ENCODE measurements around the gene ABHD1.

The ABHD1 gene

DNA sequence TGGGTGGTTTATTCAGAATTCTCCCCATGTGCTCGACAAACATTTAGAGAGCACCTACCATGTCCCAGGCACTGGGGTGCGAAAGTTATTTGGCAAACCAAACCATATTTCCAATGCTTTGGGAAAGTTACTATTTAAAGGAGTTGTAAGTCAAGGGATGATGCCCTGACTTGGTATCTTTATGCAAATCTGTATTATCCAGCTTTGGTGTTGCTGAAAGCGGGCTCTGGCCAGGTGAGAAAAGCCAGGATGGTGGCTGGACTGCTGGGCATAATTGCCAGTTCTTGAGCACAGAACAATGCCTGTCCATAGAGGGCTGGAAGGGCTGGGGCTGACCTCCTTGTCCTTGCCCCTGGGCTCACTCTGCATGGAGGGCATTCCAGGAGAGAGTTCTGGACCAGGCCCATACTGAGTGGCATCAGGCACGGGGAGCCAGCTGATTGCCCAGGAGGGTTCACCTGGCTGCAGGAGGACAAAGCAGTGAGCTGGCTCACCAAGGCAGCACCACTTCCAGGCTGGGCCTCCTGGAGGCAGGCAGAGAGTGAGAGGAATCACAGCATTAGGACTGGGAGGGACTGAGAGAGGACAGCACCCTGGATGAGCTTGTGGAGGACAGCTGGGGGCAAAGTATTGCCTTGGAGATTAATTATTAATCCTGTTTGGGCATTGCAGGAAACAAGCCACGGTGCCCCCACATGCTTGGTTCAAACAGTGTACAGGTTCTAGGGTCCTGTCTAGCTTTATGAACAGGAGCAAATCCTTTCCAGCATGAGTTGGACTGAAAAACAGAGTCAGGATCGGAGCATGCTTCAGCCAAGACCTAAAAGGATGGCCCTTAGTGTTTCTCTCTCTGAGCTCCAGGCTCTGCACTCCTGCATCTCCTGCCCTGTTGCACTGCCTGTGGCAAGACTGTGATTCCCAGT lies 29.9 kb upstream of the ABHD1 start (continued):
- TF ChIP-seq ZNF302 (tag by site-specific recombination; IDR thresholded peaks at IDR 0.05; ENCODE audit: low read depth): no peak
- TF ChIP-seq ZBTB17 (tag by site-specific recombination; IDR thresholded peaks at IDR 0.05): no peak
- TF ChIP-seq ZNF274 (IDR thresholded peaks at IDR 0.05; ENCODE audit: low read length): no peak
- no peak for TF ChIP-seq ZNF274 (tag by site-specific recombination; IDR thresholded peaks at IDR 0.05; ENCODE audit: borderline replicate concordance)
- no peak for TF ChIP-seq ZNF560 (tag by site-specific recombination; IDR thresholded peaks at IDR 0.05; ENCODE audit: borderline replicate concordance)

DNA sequence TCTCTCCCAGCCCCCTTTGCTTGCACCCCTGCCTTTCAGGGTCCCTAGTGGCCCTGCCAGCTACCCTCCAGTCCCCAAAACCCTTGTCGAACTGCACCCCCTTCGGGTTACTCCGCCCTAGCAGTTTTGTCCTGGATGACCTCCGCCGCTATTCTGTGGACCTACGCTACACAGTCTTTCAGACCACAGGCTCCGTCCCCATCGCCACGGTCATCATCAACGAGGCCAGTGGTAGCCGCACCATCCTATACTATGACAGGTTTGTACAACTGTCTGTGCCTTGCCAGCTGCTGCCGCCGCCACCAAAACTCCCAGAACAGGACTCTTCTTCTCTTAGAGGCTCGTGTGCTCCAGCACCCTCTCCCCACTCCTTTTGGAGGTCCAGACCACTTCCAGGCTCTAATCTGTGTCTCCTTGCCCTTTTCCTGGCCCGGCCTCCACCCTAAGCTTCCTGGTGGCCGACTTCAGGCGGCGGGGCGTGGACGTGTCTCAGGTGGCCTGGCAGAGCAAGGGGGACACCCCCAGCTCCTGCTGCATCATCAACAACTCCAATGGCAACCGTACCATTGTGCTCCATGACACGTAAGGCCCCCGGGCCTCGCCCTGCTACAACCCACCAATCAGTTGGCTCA lies 29.1 kb upstream of the ABHD1 start:
- TF ChIP-seq WT1 (tag by site-specific recombination; IDR thresholded peaks at IDR 0.05): no peak
- TF ChIP-seq ZNF214 (tag by site-specific recombination; IDR thresholded peaks at IDR 0.05; ENCODE audit: borderline replicate concordance): no peak
- no peak for TF ChIP-seq ZNF114 (tag by site-specific recombination; IDR thresholded peaks at IDR 0.05)
- TF ChIP-seq ZNF140 (tag by site-specific recombination; IDR thresholded peaks at IDR 0.05): no peak
- TF ChIP-seq ZXDB (tag by site-specific recombination; IDR thresholded peaks at IDR 0.05): no peak
- no peak for TF ChIP-seq ZNF843 (tag by site-specific recombination; IDR thresholded peaks at IDR 0.05)
- TF ChIP-seq, protein P1, sequence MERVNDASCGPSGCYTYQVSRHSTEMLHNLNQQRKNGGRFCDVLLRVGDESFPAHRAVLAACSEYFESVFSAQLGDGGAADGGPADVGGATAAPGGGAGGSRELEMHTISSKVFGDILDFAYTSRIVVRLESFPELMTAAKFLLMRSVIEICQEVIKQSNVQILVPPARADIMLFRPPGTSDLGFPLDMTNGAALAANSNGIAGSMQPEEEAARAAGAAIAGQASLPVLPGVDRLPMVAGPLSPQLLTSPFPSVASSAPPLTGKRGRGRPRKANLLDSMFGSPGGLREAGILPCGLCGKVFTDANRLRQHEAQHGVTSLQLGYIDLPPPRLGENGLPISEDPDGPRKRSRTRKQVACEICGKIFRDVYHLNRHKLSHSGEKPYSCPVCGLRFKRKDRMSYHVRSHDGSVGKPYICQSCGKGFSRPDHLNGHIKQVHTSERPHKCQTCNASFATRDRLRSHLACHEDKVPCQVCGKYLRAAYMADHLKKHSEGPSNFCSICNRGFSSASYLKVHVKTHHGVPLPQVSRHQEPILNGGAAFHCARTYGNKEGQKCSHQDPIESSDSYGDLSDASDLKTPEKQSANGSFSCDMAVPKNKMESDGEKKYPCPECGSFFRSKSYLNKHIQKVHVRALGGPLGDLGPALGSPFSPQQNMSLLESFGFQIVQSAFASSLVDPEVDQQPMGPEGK (tag by site-specific recombination; IDR thresholded peaks at IDR 0.05): no peak
- TF ChIP-seq, protein P2, sequence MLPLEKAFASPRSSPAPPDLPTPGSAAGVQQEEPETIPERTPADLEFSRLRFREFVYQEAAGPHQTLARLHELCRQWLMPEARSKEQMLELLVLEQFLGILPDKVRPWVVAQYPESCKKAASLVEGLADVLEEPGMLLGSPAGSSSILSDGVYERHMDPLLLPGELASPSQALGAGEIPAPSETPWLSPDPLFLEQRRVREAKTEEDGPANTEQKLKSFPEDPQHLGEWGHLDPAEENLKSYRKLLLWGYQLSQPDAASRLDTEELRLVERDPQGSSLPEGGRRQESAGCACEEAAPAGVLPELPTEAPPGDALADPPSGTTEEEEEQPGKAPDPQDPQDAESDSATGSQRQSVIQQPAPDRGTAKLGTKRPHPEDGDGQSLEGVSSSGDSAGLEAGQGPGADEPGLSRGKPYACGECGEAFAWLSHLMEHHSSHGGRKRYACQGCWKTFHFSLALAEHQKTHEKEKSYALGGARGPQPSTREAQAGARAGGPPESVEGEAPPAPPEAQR (tag by site-specific recombination; IDR thresholded peaks at IDR 0.05): no peak
- TF ChIP-seq ZNF529 (tag by site-specific recombination; IDR thresholded peaks at IDR 0.05; ENCODE audit: insufficient replicate concordance): no peak
- no peak for TF ChIP-seq HOXC10 (CRISPR knock-in tag; IDR thresholded peaks at IDR 0.05)
- TF ChIP-seq ZNF324 (tag by site-specific recombination; IDR thresholded peaks at IDR 0.05): no peak
- TF ChIP-seq SP3 (tag by site-specific recombination; IDR thresholded peaks at IDR 0.05): no peak
- no peak for TF ChIP-seq GLIS2 (tag by site-specific recombination; IDR thresholded peaks at IDR 0.05)
- TF ChIP-seq ZNF121 (tag by site-specific recombination; IDR thresholded peaks at IDR 0.05): no peak
- no peak for TF ChIP-seq ZNF677 (tag by site-specific recombination; IDR thresholded peaks at IDR 0.05)
- TF ChIP-seq, protein P3, sequence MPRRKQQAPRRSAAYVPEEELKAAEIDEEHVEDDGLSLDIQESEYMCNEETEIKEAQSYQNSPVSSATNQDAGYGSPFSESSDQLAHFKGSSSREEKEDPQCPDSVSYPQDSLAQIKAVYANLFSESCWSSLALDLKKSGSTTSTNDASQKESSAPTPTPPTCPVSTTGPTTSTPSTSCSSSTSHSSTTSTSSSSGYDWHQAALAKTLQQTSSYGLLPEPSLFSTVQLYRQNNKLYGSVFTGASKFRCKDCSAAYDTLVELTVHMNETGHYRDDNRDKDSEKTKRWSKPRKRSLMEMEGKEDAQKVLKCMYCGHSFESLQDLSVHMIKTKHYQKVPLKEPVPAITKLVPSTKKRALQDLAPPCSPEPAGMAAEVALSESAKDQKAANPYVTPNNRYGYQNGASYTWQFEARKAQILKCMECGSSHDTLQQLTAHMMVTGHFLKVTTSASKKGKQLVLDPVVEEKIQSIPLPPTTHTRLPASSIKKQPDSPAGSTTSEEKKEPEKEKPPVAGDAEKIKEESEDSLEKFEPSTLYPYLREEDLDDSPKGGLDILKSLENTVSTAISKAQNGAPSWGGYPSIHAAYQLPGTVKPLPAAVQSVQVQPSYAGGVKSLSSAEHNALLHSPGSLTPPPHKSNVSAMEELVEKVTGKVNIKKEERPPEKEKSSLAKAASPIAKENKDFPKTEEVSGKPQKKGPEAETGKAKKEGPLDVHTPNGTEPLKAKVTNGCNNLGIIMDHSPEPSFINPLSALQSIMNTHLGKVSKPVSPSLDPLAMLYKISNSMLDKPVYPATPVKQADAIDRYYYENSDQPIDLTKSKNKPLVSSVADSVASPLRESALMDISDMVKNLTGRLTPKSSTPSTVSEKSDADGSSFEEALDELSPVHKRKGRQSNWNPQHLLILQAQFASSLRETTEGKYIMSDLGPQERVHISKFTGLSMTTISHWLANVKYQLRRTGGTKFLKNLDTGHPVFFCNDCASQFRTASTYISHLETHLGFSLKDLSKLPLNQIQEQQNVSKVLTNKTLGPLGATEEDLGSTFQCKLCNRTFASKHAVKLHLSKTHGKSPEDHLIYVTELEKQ (tag by site-specific recombination; IDR thresholded peaks at IDR 0.05; ENCODE audit: borderline replicate concordance): no peak
- TF ChIP-seq, protein P4, sequence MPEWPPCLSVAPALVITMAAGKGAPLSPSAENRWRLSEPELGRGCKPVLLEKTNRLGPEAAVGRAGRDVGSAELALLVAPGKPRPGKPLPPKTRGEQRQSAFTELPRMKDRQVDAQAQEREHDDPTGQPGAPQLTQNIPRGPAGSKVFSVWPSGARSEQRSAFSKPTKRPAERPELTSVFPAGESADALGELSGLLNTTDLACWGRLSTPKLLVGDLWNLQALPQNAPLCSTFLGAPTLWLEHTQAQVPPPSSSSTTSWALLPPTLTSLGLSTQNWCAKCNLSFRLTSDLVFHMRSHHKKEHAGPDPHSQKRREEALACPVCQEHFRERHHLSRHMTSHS (tag by site-specific recombination; IDR thresholded peaks at IDR 0.05): no peak
- TF ChIP-seq, protein P5, sequence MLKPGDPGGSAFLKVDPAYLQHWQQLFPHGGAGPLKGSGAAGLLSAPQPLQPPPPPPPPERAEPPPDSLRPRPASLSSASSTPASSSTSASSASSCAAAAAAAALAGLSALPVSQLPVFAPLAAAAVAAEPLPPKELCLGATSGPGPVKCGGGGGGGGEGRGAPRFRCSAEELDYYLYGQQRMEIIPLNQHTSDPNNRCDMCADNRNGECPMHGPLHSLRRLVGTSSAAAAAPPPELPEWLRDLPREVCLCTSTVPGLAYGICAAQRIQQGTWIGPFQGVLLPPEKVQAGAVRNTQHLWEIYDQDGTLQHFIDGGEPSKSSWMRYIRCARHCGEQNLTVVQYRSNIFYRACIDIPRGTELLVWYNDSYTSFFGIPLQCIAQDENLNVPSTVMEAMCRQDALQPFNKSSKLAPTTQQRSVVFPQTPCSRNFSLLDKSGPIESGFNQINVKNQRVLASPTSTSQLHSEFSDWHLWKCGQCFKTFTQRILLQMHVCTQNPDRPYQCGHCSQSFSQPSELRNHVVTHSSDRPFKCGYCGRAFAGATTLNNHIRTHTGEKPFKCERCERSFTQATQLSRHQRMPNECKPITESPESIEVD (tag by site-specific recombination; IDR thresholded peaks at IDR 0.05): no peak
- ChIA-PET POLR2A (no interaction called here), CTCF (interaction anchor here (0.6 to 7.0 kb wide), 7 partner anchors 8 to 732 kb away, joined by 3 to 44 read pairs (median 3); partner anchors contain the start of gene KHK)
- Histone ChIP-seq H3K27ac (ENCODE audit: extremely low read depth, low read depth, low read length) (no peak overlapping the region), H3K4me3 (ENCODE audit: low read depth, low read length) (no peak overlapping the region), H3K9me3 (ENCODE audit: control insufficient read depth, insufficient read depth, low read depth, low read length) (no peaks in the 10 kb centered on the region), H3K4me1 (ENCODE audit: control insufficient read depth, insufficient read depth, low read length) (no peaks in the 10 kb centered on the region), H3K36me3 (ENCODE audit: control insufficient read depth in 2 of 2, insufficient read depth in 1 of 2, low read length in 2 of 2) (peaks cover 0 to 44% of the 10 kb centered on the region in 2 experiments; a peak in 1 of 3 replicates)

All from HEK293 (cell line).